VCaP (cell line): ENCODE data around the gene GALNT16.

ENCODE experiments used
- H3K27ac ChIP-seq: fragments of 450-650 bp; 2 replicates; pipeline ENCODE4 v1.5.1; 2017
- TF ChIP-seq, protein P1 (sequence below): fragments of 450-650 bp; conservative IDR thresholded peaks from 2 replicates; pipeline ENCODE4 v1.5.1; 2017; ENCODE audit warnings: mild to moderate bottlenecking, moderate library complexity

GALNT16 gene

DNA sequence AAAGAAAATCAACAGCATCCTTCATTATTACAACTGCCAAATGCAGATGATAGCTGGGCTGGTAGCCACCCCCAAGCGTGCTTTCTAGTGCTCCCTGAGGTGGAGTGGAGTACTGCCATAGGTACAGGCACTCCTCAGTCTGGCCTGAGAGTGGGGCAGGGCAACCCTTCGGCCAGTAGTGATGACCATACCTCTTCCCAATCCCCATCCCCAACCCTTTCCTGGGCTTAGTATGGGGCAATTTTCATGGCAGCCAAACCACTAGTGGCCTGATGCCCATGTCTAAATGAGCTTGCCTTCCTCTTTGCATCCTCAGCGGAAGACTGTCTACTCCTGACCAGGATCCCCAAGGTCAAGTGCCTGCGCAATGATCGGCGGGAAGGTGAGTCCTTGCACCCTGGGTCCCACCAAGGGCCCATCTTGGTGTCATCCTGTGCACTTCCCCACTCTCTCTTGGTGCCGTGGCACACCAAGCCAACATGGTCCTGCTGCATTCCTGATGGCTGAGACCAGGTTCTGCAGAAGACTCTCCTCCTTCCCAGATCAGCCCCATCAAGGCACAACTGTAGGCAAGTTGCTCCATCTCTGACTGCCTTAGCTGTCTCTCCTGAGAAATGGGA, 65.8 kb downstream of the GALNT16 start:
- no peak overlapping the region for H3K27ac ChIP-seq
- TF ChIP-seq, protein P1, sequence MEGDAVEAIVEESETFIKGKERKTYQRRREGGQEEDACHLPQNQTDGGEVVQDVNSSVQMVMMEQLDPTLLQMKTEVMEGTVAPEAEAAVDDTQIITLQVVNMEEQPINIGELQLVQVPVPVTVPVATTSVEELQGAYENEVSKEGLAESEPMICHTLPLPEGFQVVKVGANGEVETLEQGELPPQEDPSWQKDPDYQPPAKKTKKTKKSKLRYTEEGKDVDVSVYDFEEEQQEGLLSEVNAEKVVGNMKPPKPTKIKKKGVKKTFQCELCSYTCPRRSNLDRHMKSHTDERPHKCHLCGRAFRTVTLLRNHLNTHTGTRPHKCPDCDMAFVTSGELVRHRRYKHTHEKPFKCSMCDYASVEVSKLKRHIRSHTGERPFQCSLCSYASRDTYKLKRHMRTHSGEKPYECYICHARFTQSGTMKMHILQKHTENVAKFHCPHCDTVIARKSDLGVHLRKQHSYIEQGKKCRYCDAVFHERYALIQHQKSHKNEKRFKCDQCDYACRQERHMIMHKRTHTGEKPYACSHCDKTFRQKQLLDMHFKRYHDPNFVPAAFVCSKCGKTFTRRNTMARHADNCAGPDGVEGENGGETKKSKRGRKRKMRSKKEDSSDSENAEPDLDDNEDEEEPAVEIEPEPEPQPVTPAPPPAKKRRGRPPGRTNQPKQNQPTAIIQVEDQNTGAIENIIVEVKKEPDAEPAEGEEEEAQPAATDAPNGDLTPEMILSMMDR, result no peak

DNA sequence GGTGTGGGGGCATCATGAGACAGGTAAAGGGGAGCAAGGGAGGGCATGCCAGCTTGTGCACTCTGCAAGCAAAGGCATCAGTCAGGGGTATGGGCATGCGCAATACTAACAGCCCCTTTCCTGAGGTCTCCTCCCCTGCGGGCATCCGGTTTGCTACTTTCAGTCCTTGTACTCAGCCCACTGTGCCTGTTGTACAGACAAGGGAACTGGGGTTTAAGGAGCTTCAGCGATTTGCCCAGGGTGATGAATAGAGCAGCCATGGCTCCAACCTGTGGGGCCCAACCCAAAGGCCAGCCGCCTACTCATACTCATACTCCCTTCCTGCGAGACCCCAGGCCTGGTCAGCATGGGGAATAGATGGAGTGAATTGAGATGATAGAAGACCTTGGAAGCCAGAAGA, 66.7 kb downstream of the GALNT16 start:
- H3K27ac ChIP-seq, result no peak overlapping the region
- TF ChIP-seq, protein P1, result no peak

DNA sequence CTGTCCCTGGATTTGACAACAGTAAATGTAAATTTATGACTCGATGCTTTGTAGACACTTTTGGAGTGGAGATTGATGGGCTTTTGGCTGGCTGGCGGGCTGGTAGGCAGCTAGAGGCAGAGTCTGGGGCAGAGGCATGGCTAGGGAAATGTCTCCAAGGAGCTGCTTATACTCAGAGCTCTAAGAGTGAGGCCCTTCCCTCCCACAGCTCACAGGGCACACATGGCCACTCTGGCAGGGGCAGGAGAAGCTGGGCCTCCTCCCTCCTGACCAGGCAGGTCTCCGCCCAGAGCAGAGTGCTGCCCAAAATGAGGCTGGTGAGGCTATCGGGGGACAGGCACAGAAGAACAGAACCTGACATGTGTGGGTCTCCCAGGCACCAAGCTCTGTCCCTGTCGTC, 67.5 kb downstream of the GALNT16 start:
- H3K27ac ChIP-seq, result no peak overlapping the region

DNA sequence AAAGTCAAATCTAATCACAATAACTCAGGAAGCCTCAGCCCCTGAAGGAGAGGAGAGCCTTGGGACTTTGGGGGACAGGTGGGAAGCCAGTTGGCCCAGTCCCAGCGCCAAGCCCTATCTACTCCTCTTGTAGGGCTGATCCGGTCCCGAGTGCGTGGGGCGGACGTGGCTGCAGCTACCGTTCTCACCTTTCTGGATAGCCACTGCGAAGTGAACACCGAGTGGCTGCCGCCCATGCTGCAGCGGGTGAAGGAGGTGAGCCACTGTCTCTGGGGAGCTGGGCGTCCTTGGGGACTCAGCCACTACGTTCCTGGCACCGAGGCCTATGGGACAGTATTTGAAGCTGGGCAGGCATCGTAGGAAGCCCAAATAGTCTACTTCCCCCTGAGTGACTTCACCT, 68.4 kb downstream of the GALNT16 start:
- TF ChIP-seq, protein P1, result no peak

More for the DNA sequence above, 67.5 kb downstream of the GALNT16 start:
- TF ChIP-seq, protein P1, result no peak

DNA sequence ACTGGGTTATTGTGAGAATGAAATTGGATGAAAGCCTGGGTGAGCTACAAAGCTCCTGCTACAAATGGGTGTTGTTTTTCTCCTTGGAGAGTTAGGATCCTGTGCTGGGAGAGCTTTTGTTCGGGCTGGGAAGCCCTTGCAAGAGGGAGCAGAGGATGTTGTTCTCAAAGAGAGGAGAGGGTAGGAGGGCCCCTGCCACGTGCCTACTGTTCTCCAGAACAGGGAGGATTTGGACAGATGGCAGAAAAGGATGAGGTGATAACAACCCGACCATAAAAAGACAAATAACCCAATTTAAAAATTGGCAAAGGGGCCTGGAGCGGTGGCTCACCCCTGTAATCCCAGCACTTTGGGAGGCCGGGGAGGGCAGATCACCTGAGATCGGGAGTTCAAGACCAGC, 68.8 kb downstream of the GALNT16 start:
- no peak overlapping the region for H3K27ac ChIP-seq
- TF ChIP-seq, protein P1, result no peak

More for the DNA sequence above, 68.4 kb downstream of the GALNT16 start:
- no peak overlapping the region for H3K27ac ChIP-seq

DNA sequence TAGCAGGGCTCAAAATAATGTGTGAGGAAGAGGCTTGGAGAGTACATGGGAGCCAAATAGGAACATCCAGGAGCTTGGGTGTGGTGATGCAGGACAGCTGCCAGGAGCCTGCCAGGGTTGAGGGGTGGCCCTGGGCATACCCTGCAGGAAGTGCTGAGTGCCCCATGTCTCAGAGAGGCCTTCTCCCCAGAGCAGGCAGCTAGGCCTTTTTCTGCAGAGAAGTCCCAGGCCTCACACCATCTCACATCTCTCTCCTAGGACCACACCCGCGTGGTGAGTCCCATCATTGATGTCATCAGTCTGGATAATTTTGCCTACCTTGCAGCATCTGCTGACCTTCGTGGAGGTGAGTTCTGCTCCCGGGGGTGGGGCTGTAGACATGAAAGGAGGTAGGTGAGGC, 71.2 kb downstream of the GALNT16 start:
- TF ChIP-seq, protein P1, result no peak
- no peak overlapping the region for H3K27ac ChIP-seq

DNA sequence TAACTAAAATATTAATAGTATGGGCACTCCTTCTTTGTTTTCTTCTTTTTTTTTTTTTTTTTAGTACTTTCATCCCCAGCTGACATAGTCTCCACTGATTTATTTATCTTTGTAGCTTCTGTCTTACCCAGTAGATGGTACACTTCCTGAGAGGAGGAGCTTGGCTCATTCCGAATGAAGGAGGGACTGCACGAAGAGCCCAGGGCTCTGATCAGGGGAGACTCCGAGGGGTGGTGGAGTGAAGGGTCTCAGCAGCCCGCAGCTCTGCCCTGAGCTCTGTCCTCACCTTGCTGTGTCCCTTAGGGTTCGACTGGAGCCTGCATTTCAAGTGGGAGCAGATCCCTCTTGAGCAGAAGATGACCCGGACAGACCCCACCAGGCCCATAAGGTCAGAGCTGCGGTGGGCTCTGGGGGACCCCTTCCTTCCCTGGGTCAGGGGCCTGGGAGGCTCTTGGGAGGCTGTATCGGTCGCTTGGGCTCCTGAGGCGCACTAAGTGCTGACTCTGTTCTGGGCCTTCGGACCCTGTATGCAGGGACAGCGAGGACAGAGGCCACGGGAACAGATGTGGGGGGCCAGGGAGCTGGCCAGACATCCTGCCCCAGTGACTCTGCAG, 72.9 kb downstream of the GALNT16 start:
- no peak overlapping the region for H3K27ac ChIP-seq
- TF ChIP-seq, protein P1, result no peak
